ENCODE data around the gene FAM53B.

FAM53B gene

DNA sequence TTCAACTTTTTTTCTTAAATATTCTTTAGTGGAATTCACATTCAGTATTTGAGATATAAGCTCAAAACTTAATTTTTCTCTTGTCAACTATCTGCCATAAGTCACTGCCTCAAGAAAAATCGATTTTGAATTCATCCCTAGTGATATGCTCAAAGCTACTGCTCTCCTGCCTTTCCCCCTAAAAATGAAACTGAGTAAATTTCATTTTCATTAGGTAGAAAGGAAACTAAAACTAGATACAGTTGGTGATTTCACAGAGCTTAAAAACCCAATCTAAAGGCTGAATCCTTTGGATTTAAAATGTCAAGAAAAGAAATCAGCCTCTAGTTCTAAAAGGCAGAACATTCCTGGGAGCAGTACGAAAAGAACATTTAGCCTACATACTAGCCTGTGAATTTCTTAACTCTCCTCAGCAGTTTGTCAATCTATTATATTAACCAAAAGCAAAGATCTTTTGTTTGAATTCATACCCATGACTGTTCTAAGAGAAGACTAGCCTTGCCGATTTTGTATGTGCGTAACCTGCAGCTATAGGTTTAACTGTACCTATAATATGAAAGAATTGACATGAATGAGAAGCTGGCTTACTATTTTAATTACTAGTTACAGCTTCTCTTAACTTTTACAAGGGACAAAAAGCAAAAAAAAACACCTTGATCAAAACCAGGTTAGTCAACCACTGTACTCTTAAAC is 4.9 kb upstream of the FAM53B start:
- Histone ChIP-seq H3K27ac (ENCODE audit: extremely low read depth, low read depth, low read length) (no peak overlapping the region), H3K4me3 (ENCODE audit: low read depth, low read length) (no peak overlapping the region), H3K36me3 (ENCODE audit: control insufficient read depth in 2 of 2, insufficient read depth in 1 of 2, low read length in 2 of 2) (peaks cover 19 to 22% of the 10 kb centered on the region in 2 experiments; a peak in 2 of 3 replicates), H3K4me1 (ENCODE audit: control insufficient read depth, insufficient read depth, low read length) (peaks cover 6% of the 10 kb centered on the region; the same call in 1 of the 2 replicates), H3K9me3 (ENCODE audit: control insufficient read depth, insufficient read depth, low read depth, low read length) (no peaks in the 10 kb centered on the region)
- CTCF ChIA-PET = interaction anchor here (0.6 to 1.1 kb wide), 7 partner anchors 8 to 219 kb away, joined by 3 to 7 read pairs (median 3); no protein-coding TSS in a partner anchor
- POLR2A ChIA-PET = interaction anchor here (1.6 kb wide), 1 partner anchor 42 kb away, joined by 4 read pairs; no protein-coding TSS in a partner anchor
- TF ChIP-seq ZNF529 (tag by site-specific recombination; IDR thresholded peaks at IDR 0.05; ENCODE audit: insufficient replicate concordance) = no peak
- no peak for TF ChIP-seq ZBTB7A (tag by site-specific recombination; IDR thresholded peaks at IDR 0.05; ENCODE audit: low read depth)
- no peak for TF ChIP-seq ZSCAN4 (tag by site-specific recombination; IDR thresholded peaks at IDR 0.05)
- TF ChIP-seq ZNF544 (tag by site-specific recombination; IDR thresholded peaks at IDR 0.05) = no peak

GRCh38 chr10:124748166-124748565 is 4.0 kb upstream of the FAM53B start:
- ChIA-PET POLR2A (interaction anchor here (1.6 kb wide), 1 partner anchor 43 kb away, joined by 4 read pairs; no protein-coding TSS in a partner anchor), CTCF (interaction anchor here (0.7 to 2.3 kb wide), 5 partner anchors 8 to 406 kb away, joined by 3 to 12 read pairs (median 3); no protein-coding TSS in a partner anchor)
- Histone ChIP-seq H3K36me3 (ENCODE audit: control insufficient read depth in 2 of 2, insufficient read depth in 1 of 2, low read length in 2 of 2) (peaks cover 15 to 22% of the 10 kb centered on the region in 2 experiments; a peak in 2 of 3 replicates), H3K4me3 (ENCODE audit: low read depth, low read length) (no peak overlapping the region), H3K4me1 (ENCODE audit: control insufficient read depth, insufficient read depth, low read length) (peaks cover 6% of the 10 kb centered on the region; the same call in 1 of the 2 replicates), H3K9me3 (ENCODE audit: control insufficient read depth, insufficient read depth, low read depth, low read length) (no peaks in the 10 kb centered on the region), H3K27ac (ENCODE audit: extremely low read depth, low read depth, low read length) (no peak overlapping the region)
- TF ChIP-seq CTCF (tag by site-specific recombination; IDR thresholded peaks at IDR 0.05) (no peak), REST (tag by site-specific recombination; IDR thresholded peaks at IDR 0.05) (peak; percentile 95)

- Histone ChIP-seq H3K27ac (ENCODE audit: extremely low read depth, low read depth, low read length) (no peak overlapping the region), H3K36me3 (ENCODE audit: control insufficient read depth in 2 of 2, insufficient read depth in 1 of 2, low read length in 2 of 2) (peaks cover 14 to 22% of the 10 kb centered on the region in 2 experiments; a peak in 2 of 3 replicates), H3K4me3 (ENCODE audit: low read depth, low read length) (no peak overlapping the region), H3K9me3 (ENCODE audit: control insufficient read depth, insufficient read depth, low read depth, low read length) (no peaks in the 10 kb centered on the region), H3K4me1 (ENCODE audit: control insufficient read depth, insufficient read depth, low read length) (peaks cover 6% of the 10 kb centered on the region)
- ChIA-PET POLR2A (no interaction called here), CTCF (interaction anchor here (0.7 to 2.3 kb wide), 6 partner anchors 9 to 406 kb away, joined by 3 to 12 read pairs (median 3); no protein-coding TSS in a partner anchor)
- no peak for TF ChIP-seq SP3 (tag by site-specific recombination; IDR thresholded peaks at IDR 0.05)
- no peak for TF ChIP-seq ZNF155 (tag by site-specific recombination; IDR thresholded peaks at IDR 0.05)
- TF ChIP-seq, protein P1, sequence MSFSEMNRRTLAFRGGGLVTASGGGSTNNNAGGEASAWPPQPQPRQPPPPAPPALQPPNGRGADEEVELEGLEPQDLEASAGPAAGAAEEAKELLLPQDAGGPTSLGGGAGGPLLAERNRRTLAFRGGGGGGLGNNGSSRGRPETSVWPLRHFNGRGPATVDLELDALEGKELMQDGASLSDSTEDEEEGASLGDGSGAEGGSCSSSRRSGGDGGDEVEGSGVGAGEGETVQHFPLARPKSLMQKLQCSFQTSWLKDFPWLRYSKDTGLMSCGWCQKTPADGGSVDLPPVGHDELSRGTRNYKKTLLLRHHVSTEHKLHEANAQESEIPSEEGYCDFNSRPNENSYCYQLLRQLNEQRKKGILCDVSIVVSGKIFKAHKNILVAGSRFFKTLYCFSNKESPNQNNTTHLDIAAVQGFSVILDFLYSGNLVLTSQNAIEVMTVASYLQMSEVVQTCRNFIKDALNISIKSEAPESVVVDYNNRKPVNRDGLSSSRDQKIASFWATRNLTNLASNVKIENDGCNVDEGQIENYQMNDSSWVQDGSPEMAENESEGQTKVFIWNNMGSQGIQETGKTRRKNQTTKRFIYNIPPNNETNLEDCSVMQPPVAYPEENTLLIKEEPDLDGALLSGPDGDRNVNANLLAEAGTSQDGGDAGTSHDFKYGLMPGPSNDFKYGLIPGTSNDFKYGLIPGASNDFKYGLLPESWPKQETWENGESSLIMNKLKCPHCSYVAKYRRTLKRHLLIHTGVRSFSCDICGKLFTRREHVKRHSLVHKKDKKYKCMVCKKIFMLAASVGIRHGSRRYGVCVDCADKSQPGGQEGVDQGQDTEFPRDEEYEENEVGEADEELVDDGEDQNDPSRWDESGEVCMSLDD (tag by site-specific recombination; IDR thresholded peaks at IDR 0.05) = no peak
- TF ChIP-seq ZNF248 (tag by site-specific recombination; IDR thresholded peaks at IDR 0.05) = no peak
- no peak for TF ChIP-seq ZNF16 (tag by site-specific recombination; IDR thresholded peaks at IDR 0.05; ENCODE audit: low read depth)
- no peak for TF ChIP-seq ZNF266 (tag by site-specific recombination; IDR thresholded peaks at IDR 0.05; ENCODE audit: low read depth)
- no peak for TF ChIP-seq BCL11A (tag by site-specific recombination; IDR thresholded peaks at IDR 0.05; ENCODE audit: low read depth)
- no peak for TF ChIP-seq ZNF610 (tag by site-specific recombination; IDR thresholded peaks at IDR 0.05; ENCODE audit: borderline replicate concordance)
- TF ChIP-seq ZNF175 (tag by site-specific recombination; IDR thresholded peaks at IDR 0.05) = no peak
- no peak for TF ChIP-seq ZNF776 (tag by site-specific recombination; IDR thresholded peaks at IDR 0.05; ENCODE audit: borderline replicate concordance)
- no peak for TF ChIP-seq SALL2 (tag by site-specific recombination; IDR thresholded peaks at IDR 0.05; ENCODE audit: borderline replicate concordance)
- TF ChIP-seq ZNF239 (tag by site-specific recombination; IDR thresholded peaks at IDR 0.05) = no peak
- TF ChIP-seq ZNF223 (tag by site-specific recombination; IDR thresholded peaks at IDR 0.05) = no peak
- no peak for TF ChIP-seq ZNF571 (tag by site-specific recombination; IDR thresholded peaks at IDR 0.05)
These were observed 3.6 kb upstream of the FAM53B start for GRCh38 chr10:124747745-124748144.
